ENCODE data around the gene MDM1. TPM values are rescaled to one million over a fixed set of nuclear protein-coding genes. Genes with fewer than 3 reads are reported as not detected.

Gene MDM1
- total and polyA plus RNA-seq, 2 experiments from 2014 or later, result 13.6 to 18.9 TPM

DNA sequence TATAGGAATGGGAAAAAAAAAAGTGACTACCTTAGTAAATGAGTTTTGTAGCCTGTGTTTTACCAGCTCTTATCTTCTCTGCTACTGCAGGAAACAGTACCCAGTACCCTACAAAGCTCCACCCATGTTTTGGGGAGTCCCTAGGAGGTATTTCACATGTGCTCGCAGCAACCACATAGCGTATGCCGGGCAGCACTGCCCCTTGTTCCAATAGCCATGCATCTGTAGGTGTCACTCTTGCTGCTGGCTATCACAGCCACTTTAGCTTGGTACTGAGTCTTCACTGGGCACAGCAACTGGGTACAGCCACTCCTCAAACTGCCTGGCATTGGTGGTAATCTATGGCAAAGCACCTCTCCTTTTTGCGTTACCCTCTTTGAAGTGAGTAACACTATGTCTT lies 2.0 kb upstream of the MDM1 start:
- Histone ChIP-seq H3K4me2 (no peak overlapping the region), H3K36me3 (ENCODE audit: insufficient read depth) (no peaks in the 10 kb centered on the region), H3K27me3 (ENCODE audit: insufficient read depth) (no peaks in the 10 kb centered on the region), H4K20me1 (replicated peaks; ENCODE audit: insufficient read depth) (no peaks in the 10 kb centered on the region), H3K79me2 (replicated peaks; ENCODE audit: insufficient read depth) (no peaks in the 10 kb centered on the region), H3K4me3 (no peak overlapping the region), H3K9me2 (ENCODE audit: insufficient read depth) (no peaks in the 10 kb centered on the region), H3K27ac (ENCODE audit: low read depth) (no peak overlapping the region), H3K4me1 (ENCODE audit: insufficient read depth) (peaks cover 24% of the 10 kb centered on the region), H3F3A (replicated peaks; ENCODE audit: low read depth) (0 out of 2 replicates have a peak, but pooled peaks cover 5% of the 10 kb centered on the region), H2AFZ (no peak overlapping the region)
- peaks cover 2% of the 10 kb centered on the region for H3K27me3 Mint-ChIP-seq (ENCODE audit: insufficient read depth, low read depth, poor library complexity)
- H3K4me3 Mint-ChIP-seq, result no peak overlapping the region
- H3K27ac Mint-ChIP-seq, result no peak overlapping the region
- no peaks in the 10 kb centered on the region for H3K9me3 Mint-ChIP-seq
- DNase-seq (ENCODE audit: low spot score), result peak; percentile 41
- no peak for TF ChIP-seq ZNF114 (CRISPR knock-in tag; IDR thresholded peaks at IDR 0.05)
- TF ChIP-seq, protein P1, sequence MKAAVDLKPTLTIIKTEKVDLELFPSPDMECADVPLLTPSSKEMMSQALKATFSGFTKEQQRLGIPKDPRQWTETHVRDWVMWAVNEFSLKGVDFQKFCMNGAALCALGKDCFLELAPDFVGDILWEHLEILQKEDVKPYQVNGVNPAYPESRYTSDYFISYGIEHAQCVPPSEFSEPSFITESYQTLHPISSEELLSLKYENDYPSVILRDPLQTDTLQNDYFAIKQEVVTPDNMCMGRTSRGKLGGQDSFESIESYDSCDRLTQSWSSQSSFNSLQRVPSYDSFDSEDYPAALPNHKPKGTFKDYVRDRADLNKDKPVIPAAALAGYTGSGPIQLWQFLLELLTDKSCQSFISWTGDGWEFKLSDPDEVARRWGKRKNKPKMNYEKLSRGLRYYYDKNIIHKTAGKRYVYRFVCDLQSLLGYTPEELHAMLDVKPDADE (IDR thresholded peaks at IDR 0.05), result no peak
- no peak for TF ChIP-seq EZH2phosphoT487 (IDR thresholded peaks at IDR 0.05; ENCODE audit: unreplicated experiment)
- no peak for TF ChIP-seq POLR2AphosphoS5 (IDR thresholded peaks at IDR 0.05; ENCODE audit: low read depth)
- TF ChIP-seq, protein P2, sequence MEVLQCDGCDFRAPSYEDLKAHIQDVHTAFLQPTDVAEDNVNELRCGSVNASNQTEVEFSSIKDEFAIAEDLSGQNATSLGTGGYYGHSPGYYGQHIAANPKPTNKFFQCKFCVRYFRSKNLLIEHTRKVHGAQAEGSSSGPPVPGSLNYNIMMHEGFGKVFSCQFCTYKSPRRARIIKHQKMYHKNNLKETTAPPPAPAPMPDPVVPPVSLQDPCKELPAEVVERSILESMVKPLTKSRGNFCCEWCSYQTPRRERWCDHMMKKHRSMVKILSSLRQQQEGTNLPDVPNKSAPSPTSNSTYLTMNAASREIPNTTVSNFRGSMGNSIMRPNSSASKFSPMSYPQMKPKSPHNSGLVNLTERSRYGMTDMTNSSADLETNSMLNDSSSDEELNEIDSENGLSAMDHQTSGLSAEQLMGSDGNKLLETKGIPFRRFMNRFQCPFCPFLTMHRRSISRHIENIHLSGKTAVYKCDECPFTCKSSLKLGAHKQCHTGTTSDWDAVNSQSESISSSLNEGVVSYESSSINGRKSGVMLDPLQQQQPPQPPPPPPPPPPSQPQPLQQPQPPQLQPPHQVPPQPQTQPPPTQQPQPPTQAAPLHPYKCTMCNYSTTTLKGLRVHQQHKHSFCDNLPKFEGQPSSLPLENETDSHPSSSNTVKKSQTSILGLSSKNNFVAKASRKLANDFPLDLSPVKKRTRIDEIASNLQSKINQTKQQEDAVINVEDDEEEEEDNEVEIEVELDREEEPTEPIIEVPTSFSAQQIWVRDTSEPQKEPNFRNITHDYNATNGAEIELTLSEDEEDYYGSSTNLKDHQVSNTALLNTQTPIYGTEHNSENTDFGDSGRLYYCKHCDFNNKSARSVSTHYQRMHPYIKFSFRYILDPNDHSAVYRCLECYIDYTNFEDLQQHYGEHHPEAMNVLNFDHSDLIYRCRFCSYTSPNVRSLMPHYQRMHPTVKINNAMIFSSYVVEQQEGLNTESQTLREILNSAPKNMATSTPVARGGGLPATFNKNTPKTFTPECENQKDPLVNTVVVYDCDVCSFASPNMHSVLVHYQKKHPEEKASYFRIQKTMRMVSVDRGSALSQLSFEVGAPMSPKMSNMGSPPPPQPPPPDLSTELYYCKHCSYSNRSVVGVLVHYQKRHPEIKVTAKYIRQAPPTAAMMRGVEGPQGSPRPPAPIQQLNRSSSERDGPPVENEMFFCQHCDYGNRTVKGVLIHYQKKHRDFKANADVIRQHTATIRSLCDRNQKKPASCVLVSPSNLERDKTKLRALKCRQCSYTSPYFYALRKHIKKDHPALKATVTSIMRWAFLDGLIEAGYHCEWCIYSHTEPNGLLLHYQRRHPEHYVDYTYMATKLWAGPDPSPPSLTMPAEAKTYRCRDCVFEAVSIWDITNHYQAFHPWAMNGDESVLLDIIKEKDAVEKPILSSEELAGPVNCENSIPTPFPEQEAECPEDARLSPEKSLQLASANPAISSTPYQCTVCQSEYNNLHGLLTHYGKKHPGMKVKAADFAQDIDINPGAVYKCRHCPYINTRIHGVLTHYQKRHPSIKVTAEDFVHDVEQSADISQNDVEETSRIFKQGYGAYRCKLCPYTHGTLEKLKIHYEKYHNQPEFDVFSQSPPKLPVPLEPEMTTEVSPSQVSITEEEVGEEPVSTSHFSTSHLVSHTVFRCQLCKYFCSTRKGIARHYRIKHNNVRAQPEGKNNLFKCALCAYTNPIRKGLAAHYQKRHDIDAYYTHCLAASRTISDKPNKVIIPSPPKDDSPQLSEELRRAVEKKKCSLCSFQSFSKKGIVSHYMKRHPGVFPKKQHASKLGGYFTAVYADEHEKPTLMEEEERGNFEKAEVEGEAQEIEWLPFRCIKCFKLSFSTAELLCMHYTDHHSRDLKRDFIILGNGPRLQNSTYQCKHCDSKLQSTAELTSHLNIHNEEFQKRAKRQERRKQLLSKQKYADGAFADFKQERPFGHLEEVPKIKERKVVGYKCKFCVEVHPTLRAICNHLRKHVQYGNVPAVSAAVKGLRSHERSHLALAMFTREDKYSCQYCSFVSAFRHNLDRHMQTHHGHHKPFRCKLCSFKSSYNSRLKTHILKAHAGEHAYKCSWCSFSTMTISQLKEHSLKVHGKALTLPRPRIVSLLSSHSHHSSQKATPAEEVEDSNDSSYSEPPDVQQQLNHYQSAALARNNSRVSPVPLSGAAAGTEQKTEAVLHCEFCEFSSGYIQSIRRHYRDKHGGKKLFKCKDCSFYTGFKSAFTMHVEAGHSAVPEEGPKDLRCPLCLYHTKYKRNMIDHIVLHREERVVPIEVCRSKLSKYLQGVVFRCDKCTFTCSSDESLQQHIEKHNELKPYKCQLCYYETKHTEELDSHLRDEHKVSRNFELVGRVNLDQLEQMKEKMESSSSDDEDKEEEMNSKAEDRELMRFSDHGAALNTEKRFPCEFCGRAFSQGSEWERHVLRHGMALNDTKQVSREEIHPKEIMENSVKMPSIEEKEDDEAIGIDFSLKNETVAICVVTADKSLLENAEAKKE (CRISPR knock-in tag; IDR thresholded peaks at IDR 0.05), result no peak
- TF ChIP-seq, protein P3, sequence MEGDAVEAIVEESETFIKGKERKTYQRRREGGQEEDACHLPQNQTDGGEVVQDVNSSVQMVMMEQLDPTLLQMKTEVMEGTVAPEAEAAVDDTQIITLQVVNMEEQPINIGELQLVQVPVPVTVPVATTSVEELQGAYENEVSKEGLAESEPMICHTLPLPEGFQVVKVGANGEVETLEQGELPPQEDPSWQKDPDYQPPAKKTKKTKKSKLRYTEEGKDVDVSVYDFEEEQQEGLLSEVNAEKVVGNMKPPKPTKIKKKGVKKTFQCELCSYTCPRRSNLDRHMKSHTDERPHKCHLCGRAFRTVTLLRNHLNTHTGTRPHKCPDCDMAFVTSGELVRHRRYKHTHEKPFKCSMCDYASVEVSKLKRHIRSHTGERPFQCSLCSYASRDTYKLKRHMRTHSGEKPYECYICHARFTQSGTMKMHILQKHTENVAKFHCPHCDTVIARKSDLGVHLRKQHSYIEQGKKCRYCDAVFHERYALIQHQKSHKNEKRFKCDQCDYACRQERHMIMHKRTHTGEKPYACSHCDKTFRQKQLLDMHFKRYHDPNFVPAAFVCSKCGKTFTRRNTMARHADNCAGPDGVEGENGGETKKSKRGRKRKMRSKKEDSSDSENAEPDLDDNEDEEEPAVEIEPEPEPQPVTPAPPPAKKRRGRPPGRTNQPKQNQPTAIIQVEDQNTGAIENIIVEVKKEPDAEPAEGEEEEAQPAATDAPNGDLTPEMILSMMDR (conservative IDR thresholded peaks at IDR 0.05; ENCODE audit: low read depth in 2 of 2), result peak; percentile 18 to 71; a peak in 2 of 4 replicates
- H3K4me1 Mint-ChIP-seq, result peaks cover 42% of the 10 kb centered on the region
- no peaks in the 10 kb centered on the region; the same call in 2 of the 3 replicates for H3K36me3 Mint-ChIP-seq (ENCODE audit: low read depth)
- ATAC-seq, result peak; percentile 12

Measured in GM23338 (cell line).